ENCODE measurements around the gene KREMEN1. TPM values are rescaled to one million over a fixed set of nuclear protein-coding genes. Genes with fewer than 3 reads are reported as not detected.

The KREMEN1 gene
- total and polyA plus RNA-seq, 2 of the 4 experiments (the other 2 are of a cell fraction): 2.9 to 4.6 TPM

- no CpG with 5 or more reads among the region's 3 CpGs for WGBS, 2 experiments (ENCODE audit: extremely low coverage in 2 of 2, insufficient read length in 1 of 2)
- TF ChIP-seq RCOR1 (IDR thresholded peaks at IDR 0.05; ENCODE audit: insufficient replicate concordance, low read length) (no peak), BHLHE40 (IDR thresholded peaks at IDR 0.05; ENCODE audit: low read depth, low read length) (no peak), POLR2A (IDR thresholded peaks at IDR 0.05; ENCODE audit: low read depth, low read length) (no peak), MXI1 (IDR thresholded peaks at IDR 0.05; ENCODE audit: borderline replicate concordance, low read depth, low read length) (no peak), RFX5 (IDR thresholded peaks at IDR 0.05; ENCODE audit: low read depth, low read length) (no peak), CHD1 (IDR thresholded peaks at IDR 0.05; ENCODE audit: low read depth, low read length) (no peak), MAZ (IDR thresholded peaks at IDR 0.05; ENCODE audit: borderline replicate concordance, low read depth, low read length) (no peak), NFE2L2 (IDR thresholded peaks at IDR 0.05; ENCODE audit: low read depth, low read length) (no peak), FOS (IDR thresholded peaks at IDR 0.05; ENCODE audit: low read depth, low read length) (no peak), RAD21 (IDR thresholded peaks at IDR 0.05; ENCODE audit: low read length) (no peak), MAFK (IDR thresholded peaks at IDR 0.05; ENCODE audit: low read depth, low read length) (no peak), SMC3 (IDR thresholded peaks at IDR 0.05; ENCODE audit: low read depth, low read length) (no peak), CEBPB (IDR thresholded peaks at IDR 0.05; ENCODE audit: low read depth, low read length) (no peak)
- TF ChIP-seq, protein P1, sequence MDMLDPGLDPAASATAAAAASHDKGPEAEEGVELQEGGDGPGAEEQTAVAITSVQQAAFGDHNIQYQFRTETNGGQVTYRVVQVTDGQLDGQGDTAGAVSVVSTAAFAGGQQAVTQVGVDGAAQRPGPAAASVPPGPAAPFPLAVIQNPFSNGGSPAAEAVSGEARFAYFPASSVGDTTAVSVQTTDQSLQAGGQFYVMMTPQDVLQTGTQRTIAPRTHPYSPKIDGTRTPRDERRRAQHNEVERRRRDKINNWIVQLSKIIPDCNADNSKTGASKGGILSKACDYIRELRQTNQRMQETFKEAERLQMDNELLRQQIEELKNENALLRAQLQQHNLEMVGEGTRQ (IDR thresholded peaks at IDR 0.05; ENCODE audit: low read depth, low read length): no peak
- TF ChIP-seq, protein P2, sequence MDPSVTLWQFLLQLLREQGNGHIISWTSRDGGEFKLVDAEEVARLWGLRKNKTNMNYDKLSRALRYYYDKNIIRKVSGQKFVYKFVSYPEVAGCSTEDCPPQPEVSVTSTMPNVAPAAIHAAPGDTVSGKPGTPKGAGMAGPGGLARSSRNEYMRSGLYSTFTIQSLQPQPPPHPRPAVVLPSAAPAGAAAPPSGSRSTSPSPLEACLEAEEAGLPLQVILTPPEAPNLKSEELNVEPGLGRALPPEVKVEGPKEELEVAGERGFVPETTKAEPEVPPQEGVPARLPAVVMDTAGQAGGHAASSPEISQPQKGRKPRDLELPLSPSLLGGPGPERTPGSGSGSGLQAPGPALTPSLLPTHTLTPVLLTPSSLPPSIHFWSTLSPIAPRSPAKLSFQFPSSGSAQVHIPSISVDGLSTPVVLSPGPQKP (IDR thresholded peaks at IDR 0.05; ENCODE audit: borderline replicate concordance, low read depth, low read length): no peak
- TF ChIP-seq, protein P3, sequence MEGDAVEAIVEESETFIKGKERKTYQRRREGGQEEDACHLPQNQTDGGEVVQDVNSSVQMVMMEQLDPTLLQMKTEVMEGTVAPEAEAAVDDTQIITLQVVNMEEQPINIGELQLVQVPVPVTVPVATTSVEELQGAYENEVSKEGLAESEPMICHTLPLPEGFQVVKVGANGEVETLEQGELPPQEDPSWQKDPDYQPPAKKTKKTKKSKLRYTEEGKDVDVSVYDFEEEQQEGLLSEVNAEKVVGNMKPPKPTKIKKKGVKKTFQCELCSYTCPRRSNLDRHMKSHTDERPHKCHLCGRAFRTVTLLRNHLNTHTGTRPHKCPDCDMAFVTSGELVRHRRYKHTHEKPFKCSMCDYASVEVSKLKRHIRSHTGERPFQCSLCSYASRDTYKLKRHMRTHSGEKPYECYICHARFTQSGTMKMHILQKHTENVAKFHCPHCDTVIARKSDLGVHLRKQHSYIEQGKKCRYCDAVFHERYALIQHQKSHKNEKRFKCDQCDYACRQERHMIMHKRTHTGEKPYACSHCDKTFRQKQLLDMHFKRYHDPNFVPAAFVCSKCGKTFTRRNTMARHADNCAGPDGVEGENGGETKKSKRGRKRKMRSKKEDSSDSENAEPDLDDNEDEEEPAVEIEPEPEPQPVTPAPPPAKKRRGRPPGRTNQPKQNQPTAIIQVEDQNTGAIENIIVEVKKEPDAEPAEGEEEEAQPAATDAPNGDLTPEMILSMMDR (conservative IDR thresholded peaks at IDR 0.05; ENCODE audit: low read depth, low read length): no peak
- no TSS peak for BruUV-seq (replicated peaks)
These were observed 16.4 kb upstream of the KREMEN1 start for GRCh38 chr22:29056472-29056871.

More at GRCh38 chr22:29056472-29056871, 16.4 kb upstream of the KREMEN1 start:
- H4K91ac ChIP-seq (ENCODE audit: insufficient read depth, low read depth, low read length): no peak overlapping the region
- H2AK5ac ChIP-seq (ENCODE audit: low read depth, low read length): no peak overlapping the region
- H2BK15ac ChIP-seq (ENCODE audit: low read depth, low read length): no peak overlapping the region
- H3K9me3 ChIP-seq (ENCODE audit: control insufficient read depth, insufficient read depth, low read length): no peaks in the 10 kb centered on the region
- H2AK9ac ChIP-seq (replicated peaks; ENCODE audit: low read depth, low read length, poor library complexity): no peak overlapping the region
- no peak overlapping the region for H3K23ac ChIP-seq (ENCODE audit: low read depth, low read length)
- no peak for ATAC-seq (ENCODE audit: low read depth)
- no peaks in the 10 kb centered on the region for H4K20me1 ChIP-seq (ENCODE audit: insufficient read depth, low read length)
- H2BK5ac ChIP-seq (ENCODE audit: low read depth, low read length, poor library complexity, severe bottlenecking): no peak overlapping the region
- POLR2A ChIA-PET (ENCODE audit: unreplicated experiment): no interaction called here
- no peak overlapping the region for H2BK20ac ChIP-seq (ENCODE audit: low read depth, low read length)
- H3K18ac ChIP-seq (ENCODE audit: low read depth, low read length): no peak overlapping the region
- no peak for DNase-seq
- no peak overlapping the region for H4K5ac ChIP-seq (ENCODE audit: low read depth, low read length)
- no peak overlapping the region for H3K9ac ChIP-seq (ENCODE audit: low read depth, low read length)
- H3K4me1 ChIP-seq (ENCODE audit: control insufficient read depth, insufficient read depth, low read length): no peaks in the 10 kb centered on the region
- in situ Hi-C loops (cut with MboI; ENCODE audit: low sequenced_read_pairs): no loop called here
- intact Hi-C loops (cut with micrococcal nuclease): no loop called here
- H3K4ac ChIP-seq (ENCODE audit: low read depth, low read length): no peak overlapping the region
- H4K8ac ChIP-seq (ENCODE audit: low read depth in 2 of 2, low read length in 2 of 2): no peak overlapping the region
- dilution Hi-C loops (cut with HindIII; ENCODE audit: low sequenced_read_pairs, unreplicated experiment): no loop called here
- H3K27ac ChIP-seq (ENCODE audit: insufficient read depth, low read length): no peak overlapping the region
- no peaks in the 10 kb centered on the region for H3K79me1 ChIP-seq (ENCODE audit: low read depth in 1 of 2, low read length in 2 of 2)
- H3K27me3 ChIP-seq (ENCODE audit: control insufficient read depth, insufficient read depth, low read length): peaks cover 5% of the 10 kb centered on the region; the same call in 1 of the 2 replicates
- no peak overlapping the region for H3K14ac ChIP-seq (replicated peaks; ENCODE audit: low read depth, low read length)
- H3K9me1 ChIP-seq (ENCODE audit: insufficient read depth, low read length): no peaks in the 10 kb centered on the region
- no peak overlapping the region for H2AFZ ChIP-seq (replicated peaks; ENCODE audit: low read length, poor library complexity)
- H3K4me3 ChIP-seq (ENCODE audit: insufficient read depth, low read depth, low read length): no peak overlapping the region
- H2BK120ac ChIP-seq (ENCODE audit: low read depth, low read length): no peak overlapping the region
- CTCF ChIA-PET: no interaction called here
- no peaks in the 10 kb centered on the region for H3K36me3 ChIP-seq (ENCODE audit: control insufficient read depth, insufficient read depth, low read length)
- no peak overlapping the region for H3K56ac ChIP-seq (ENCODE audit: extremely low read depth, insufficient read depth, low read length)
- no peak overlapping the region for H3K4me2 ChIP-seq (ENCODE audit: low read depth, low read length)
